Right lobe of liver (tissue), 6 donors: ENCODE data around the gene PKP4. TPM values are rescaled to one million over a fixed set of nuclear protein-coding genes. Genes with fewer than 3 reads are reported as not detected.
"Not testable (repeated sequence)": the region's sequence is repeated elsewhere in the genome, so short reads cannot be mapped to it uniquely, and the experiment has no call there.

Experiments used
- ATAC-seq, 4 donors: fragments of 200-7000 bp; cut with Tn5 transposase; one replicate each; pipeline ENCODE4 v1.9.1; 2020; ENCODE audit warnings: mild to moderate bottlenecking in 4 of 4, moderate library complexity in 4 of 4
- DNase-seq, 3 donors: peaks; one replicate each; pipeline ENCODE4 v3.0.0-alpha.2; 2020
- H3K27ac ChIP-seq, 3 donors: fragments of 200-600 bp; one replicate each; pipeline ENCODE4 v1.8.0; 2022
- H3K27me3 ChIP-seq, 2 donors: fragments of 200-600 bp; one replicate each; pipeline ENCODE4 v1.8.0; 2022
- H3K36me3 ChIP-seq, 4 donors: fragments of 200-600 bp; sonication (generic) in 1 of 4; one replicate each; pipeline versions ENCODE4 v1.5.1 to v1.8.0; 2017 to 2022; ENCODE audit warnings: control low read depth in 1 of 4
- H3K4me1 ChIP-seq, 4 donors: fragments of 200-600 bp; sonication (generic) in 1 of 4; one replicate each; pipeline versions ENCODE4 v1.5.1 to v1.8.0; 2017 to 2022; ENCODE audit warnings: control low read depth in 1 of 4
- H3K4me3 ChIP-seq, 3 donors: fragments of 200-600 bp; one replicate each; pipeline ENCODE4 v1.8.0; 2022
- H3K9me3 ChIP-seq, 4 donors: fragments of 200-600 bp; sonication (generic) in 1 of 4; one replicate each; pipeline versions ENCODE4 v1.5.1 to v1.8.0; 2017 to 2022; ENCODE audit warnings: control low read depth in 1 of 4
- CTCF ChIP-seq, 4 donors: fragments of 200-600 bp in 3 of 4; fragments of 450-650 bp in 1 of 4; IDR thresholded peaks; one replicate each; pipeline versions ENCODE4 v1.5.1 to v1.8.0; 2016 to 2022; ENCODE audit warnings: antibody characterized with exemption in 4 of 4, mild to moderate bottlenecking in 2 of 4
- POLR2A ChIP-seq: fragments of 450-650 bp; IDR thresholded peaks from one replicate; pipeline ENCODE4 v1.6.1; 2017; ENCODE audit warnings: antibody characterized with exemption, mild to moderate bottlenecking
- WGBS: methylation state at CpG from one replicate; pipeline ENCODE4 v1.1.6; 2018; ENCODE audit warnings: low coverage, low lambda C conversion rate; ENCODE audit not compliant: insufficient coverage; ENCODE audit errors: missing lambda C conversion rate; 5-methylcytosine and 5-hydroxymethylcytosine counted together
- intact Hi-C, 2 donors: fragments of 100-400 bp; cut with DNase I; formaldehyde crosslinking; loops; one replicate each; pipeline versions ENCODE4 v1.11.2 to v1.14.1; 2022
- total RNA-seq, 6 experiments: library from RNA; depleted of rRNA in 2 of 6; stranded (reverse); fragments of >200 nt in 2 of 6; fragmentation: NEBNext Ultra II Directional in 3 of 6; extraction: Animal tissue kit (Norgen Biotek cat#: 25700) in 3 of 6; gene quantifications; one replicate each; pipeline versions ENCODE4 v1.1.0 to v1.2.4, GENCODE V29; 2016 to 2023
- donor health status: DM: no; HTN: yes; CAD: no.
- donor health status: DM: no; HTN: no; CAD: no.
- donor health status: DM: no; HTN: no; CAD: no.
- donor health status: DM: no; HTN: yes; CAD: no.
- donor health status: DM: no; HTN: yes; CAD: no.

The PKP4 gene
- total RNA-seq, 6 experiments from 2014 or later, result 27.2 to 41.6 (median 33.2) TPM

DNA sequence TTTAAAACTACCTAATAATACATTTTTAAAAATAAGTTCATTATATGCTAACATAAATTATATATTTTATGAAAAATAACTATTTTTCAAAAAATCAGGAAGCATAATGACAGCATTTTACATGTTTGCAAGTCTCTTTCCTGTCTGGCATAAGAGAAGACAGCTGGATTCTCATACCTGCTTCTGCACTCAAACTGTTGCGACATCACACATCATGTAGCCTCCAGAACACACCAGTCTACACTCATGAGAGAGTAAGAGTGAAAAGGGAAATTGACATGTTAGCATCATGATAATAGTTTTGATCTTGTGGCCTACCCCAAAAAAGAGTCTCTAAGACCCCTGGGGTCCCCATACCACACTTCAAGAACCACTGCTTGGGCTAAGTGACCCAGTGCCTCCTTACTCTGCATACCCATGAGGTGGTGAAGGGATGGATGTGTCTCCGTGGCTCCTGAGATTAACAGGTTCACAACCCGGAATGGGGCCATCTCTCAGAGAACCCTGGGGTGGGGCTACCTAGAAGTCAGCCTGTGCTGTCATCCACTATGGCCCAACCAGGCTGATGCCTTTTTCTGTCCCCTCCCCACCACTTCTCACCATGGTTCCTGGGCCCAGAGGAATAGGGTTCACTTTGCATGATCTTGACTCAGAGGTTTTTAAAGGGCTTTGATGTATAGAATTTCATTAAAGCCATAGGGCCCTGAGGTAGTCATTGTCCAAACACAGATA lies 235.8 kb downstream of the PKP4 start:
- Histone ChIP-seq H3K36me3 (no peaks in the 10 kb centered on the region), H3K4me1 (no peaks in the 10 kb centered on the region), H3K27me3 (no peaks in the 10 kb centered on the region), H3K27ac (no peak overlapping the region), H3K9me3 (no peaks in the 10 kb centered on the region), H3K4me3 (no peak overlapping the region)
- TF ChIP-seq CTCF (IDR thresholded peaks at IDR 0.05), result no peak
- TF ChIP-seq POLR2A, result no peak
- intact Hi-C loops, result no loop called here
- DNase-seq (no peak), ATAC-seq (peak in 2 of 4 donors; percentile 71 to 74)
- WGBS, result 83% methylated on average over 2 of the region's 3 CpGs

GRCh38 chr2:158693476-158693875 lies 236.7 kb downstream of the PKP4 start:
- H3K36me3 ChIP-seq, result no peaks in the 10 kb centered on the region
- no peak overlapping the region for H3K27ac ChIP-seq
- H3K9me3 ChIP-seq, result no peaks in the 10 kb centered on the region
- no peak overlapping the region for H3K4me3 ChIP-seq
- H3K4me1 ChIP-seq, result no peaks in the 10 kb centered on the region
- DNase-seq, result no peak
- intact Hi-C loops, result no loop called here
- TF ChIP-seq CTCF (IDR thresholded peaks at IDR 0.05) (no peak), POLR2A (no peak)
- ATAC-seq, result no peak
- H3K27me3 ChIP-seq, result no peaks in the 10 kb centered on the region

DNA sequence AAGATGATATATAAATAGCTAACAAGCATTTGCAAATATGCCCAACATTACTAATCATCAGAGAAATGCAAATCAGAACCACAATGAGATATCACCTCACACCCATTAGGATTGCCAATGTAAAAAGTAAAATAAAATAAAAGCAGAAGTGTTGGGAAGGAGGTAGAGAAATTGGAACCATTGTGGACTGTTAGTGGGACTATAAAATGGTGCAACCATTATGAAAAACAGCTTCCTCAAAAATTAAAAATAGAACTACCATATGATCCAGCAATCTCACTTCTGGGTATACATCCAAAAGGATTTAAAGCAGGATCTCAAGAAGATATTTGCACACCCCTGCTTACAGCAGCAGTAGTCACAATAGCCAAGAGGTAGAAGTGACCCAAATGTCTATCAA lies 238.6 kb downstream of the PKP4 start:
- no peak for ATAC-seq
- H3K36me3 ChIP-seq, result no peaks in the 10 kb centered on the region
- no peak for TF ChIP-seq POLR2A
- no peak for TF ChIP-seq CTCF (IDR thresholded peaks at IDR 0.05)
- intact Hi-C loops, result no loop called here
- no peaks in the 10 kb centered on the region for H3K27me3 ChIP-seq
- no peaks in the 10 kb centered on the region for H3K9me3 ChIP-seq
- H3K27ac ChIP-seq, result no peak overlapping the region
- no peak for DNase-seq
- no peak overlapping the region for H3K4me3 ChIP-seq
- H3K4me1 ChIP-seq, result no peaks in the 10 kb centered on the region

DNA sequence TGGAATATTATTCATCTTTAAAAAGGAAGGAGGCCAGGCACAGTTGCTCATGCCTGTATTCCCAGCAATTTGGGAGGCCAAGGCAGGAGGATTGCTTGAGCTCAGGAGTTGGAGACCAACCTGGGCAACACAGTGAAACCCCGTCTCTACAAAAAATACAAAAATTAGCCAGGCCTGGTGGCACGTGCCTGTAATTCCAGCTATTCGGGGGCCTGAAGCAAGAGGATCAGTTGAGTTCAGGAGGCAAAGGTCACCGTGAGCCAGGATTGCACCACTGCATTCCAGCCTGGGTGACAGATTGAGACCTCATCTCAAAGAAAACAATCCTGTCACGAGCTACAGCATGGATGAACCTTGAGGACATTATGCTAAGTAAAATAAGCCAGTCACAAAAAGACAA lies 239.0 kb downstream of the PKP4 start:
- 24% methylated on average over 5 of the region's 5 CpGs for WGBS
- H3K27ac ChIP-seq, H3K9me3 ChIP-seq, H3K4me3 ChIP-seq, H3K36me3 ChIP-seq, H3K4me1 ChIP-seq, H3K27me3 ChIP-seq, intact Hi-C loops: not testable (repeated sequence)
- DNase-seq (peak; percentile 52 to 76 (median 59)), ATAC-seq (peak; percentile 83 to 97 (median 91))

DNA sequence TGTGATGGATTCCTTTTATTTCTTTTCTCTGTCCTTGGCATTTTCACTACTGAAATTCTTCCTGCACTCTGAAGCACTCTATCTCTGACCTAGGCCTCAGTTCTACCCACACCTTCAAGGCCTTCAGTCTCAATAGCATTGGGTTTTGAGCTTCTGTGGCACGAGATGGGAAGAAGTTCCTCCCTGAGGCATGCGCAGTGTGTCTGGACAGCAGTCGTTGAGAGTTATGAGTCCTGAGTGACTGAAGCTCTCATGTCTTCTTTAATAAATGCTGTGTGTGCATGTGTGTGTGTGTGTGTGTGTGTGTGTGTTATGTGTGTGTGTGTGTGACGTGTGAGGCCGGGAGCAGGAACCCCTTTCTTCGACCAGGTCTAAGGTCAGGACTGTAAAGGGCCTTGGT lies 242.6 kb downstream of the PKP4 start:
- no peaks in the 10 kb centered on the region for H3K27me3 ChIP-seq
- H3K4me3 ChIP-seq, result no peak overlapping the region
- DNase-seq (no peak), ATAC-seq (no peak)
- H3K36me3 ChIP-seq, result no peaks in the 10 kb centered on the region
- no peaks in the 10 kb centered on the region for H3K9me3 ChIP-seq
- WGBS, result 84% methylated on average over 6 of the region's 6 CpGs
- H3K4me1 ChIP-seq, result no peaks in the 10 kb centered on the region
- intact Hi-C loops, result no loop called here
- no peak for TF ChIP-seq CTCF (IDR thresholded peaks at IDR 0.05)
- no peak for TF ChIP-seq POLR2A
- H3K27ac ChIP-seq, result no peak overlapping the region
